Loucy (cell line): ENCODE data around the gene SPPL2C.

Experiments used
- EZH2phosphoT487 ChIP-seq: fragments of 200-600 bp; IDR thresholded peaks from 2 replicates; pipeline ENCODE4 v1.6.1; 2018; ENCODE audit warnings: antibody characterized with exemption, mild to moderate bottlenecking, moderate library complexity, borderline replicate concordance
- TF ChIP-seq, protein P1 (sequence below): fragments of 200-600 bp; sonication (generic); conservative IDR thresholded peaks from 2 replicates; pipeline ENCODE4 v1.5.1; 2014; ENCODE audit warnings: mild to moderate bottlenecking, antibody characterized with exemption, low read length

DNA sequence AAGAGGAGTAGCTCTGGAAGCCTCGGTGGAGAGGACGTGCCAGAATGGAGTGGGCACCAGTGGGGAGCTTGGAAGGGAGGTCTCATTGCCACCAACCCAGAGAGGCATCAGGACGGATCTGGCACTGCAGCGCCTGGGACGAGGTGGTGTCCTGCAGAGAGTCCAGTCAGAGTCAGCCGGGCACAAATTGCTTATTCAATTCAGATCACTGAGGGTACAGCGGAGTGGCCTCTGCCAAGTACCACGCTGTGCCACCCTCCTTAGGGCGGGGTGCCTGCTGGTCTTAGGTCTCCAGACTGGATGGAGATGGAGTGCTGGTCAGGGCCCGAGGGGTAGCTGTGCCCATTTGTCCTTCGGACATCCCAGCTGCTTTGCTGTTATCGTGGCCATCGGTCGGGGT is 18.9 kb upstream of the SPPL2C start:
- TF ChIP-seq, protein P1, sequence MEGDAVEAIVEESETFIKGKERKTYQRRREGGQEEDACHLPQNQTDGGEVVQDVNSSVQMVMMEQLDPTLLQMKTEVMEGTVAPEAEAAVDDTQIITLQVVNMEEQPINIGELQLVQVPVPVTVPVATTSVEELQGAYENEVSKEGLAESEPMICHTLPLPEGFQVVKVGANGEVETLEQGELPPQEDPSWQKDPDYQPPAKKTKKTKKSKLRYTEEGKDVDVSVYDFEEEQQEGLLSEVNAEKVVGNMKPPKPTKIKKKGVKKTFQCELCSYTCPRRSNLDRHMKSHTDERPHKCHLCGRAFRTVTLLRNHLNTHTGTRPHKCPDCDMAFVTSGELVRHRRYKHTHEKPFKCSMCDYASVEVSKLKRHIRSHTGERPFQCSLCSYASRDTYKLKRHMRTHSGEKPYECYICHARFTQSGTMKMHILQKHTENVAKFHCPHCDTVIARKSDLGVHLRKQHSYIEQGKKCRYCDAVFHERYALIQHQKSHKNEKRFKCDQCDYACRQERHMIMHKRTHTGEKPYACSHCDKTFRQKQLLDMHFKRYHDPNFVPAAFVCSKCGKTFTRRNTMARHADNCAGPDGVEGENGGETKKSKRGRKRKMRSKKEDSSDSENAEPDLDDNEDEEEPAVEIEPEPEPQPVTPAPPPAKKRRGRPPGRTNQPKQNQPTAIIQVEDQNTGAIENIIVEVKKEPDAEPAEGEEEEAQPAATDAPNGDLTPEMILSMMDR, result no peak
- TF ChIP-seq EZH2phosphoT487, result no peak
